HEK293 (cell line): Measurements from ENCODE around the gene NUFIP2.

ENCODE experiments used
- GLI4 ChIP-seq: fragments of 450-650 bp; formaldehyde crosslinking; IDR thresholded peaks from 2 replicates; pipeline ENCODE4 v1.5.1; 2016; ENCODE audit warnings: missing biosample characterization, missing genetic modification characterization
- HIC1 ChIP-seq: fragments of 450-650 bp; formaldehyde crosslinking; IDR thresholded peaks from 2 replicates; pipeline ENCODE4 v1.5.1; 2016; ENCODE audit warnings: missing biosample characterization, missing genetic modification characterization
- KLF1 ChIP-seq: fragments of 450-650 bp; formaldehyde crosslinking; IDR thresholded peaks from 2 replicates; pipeline ENCODE4 v1.5.1; 2016; ENCODE audit warnings: missing biosample characterization, missing genetic modification characterization
- KLF10 ChIP-seq: fragments of 450-650 bp; IDR thresholded peaks from 2 replicates; pipeline ENCODE4 v1.5.1; 2018; ENCODE audit warnings: missing biosample characterization, mild to moderate bottlenecking, missing genetic modification characterization
- KLF9 ChIP-seq: fragments of 450-650 bp; formaldehyde crosslinking; IDR thresholded peaks from 2 replicates; pipeline ENCODE4 v1.5.1; 2016; ENCODE audit warnings: missing biosample characterization, missing genetic modification characterization, low read depth
- PATZ1 ChIP-seq: fragments of 450-650 bp; formaldehyde crosslinking; IDR thresholded peaks from 2 replicates; pipeline ENCODE4 v1.5.1; 2016; ENCODE audit warnings: missing biosample characterization, missing genetic modification characterization
- SP2 ChIP-seq: fragments of 450-650 bp; formaldehyde crosslinking; IDR thresholded peaks from 2 replicates; pipeline ENCODE4 v1.5.1; 2016; ENCODE audit warnings: missing biosample characterization, missing genetic modification characterization
- ZBTB11 ChIP-seq: fragments of 450-650 bp; formaldehyde crosslinking; conservative IDR thresholded peaks from 2 replicates; pipeline ENCODE4 v1.5.1; 2016; ENCODE audit warnings: low read depth, missing biosample characterization, missing genetic modification characterization
- ZBTB48 ChIP-seq: fragments of 450-650 bp; formaldehyde crosslinking; IDR thresholded peaks from 2 replicates; pipeline ENCODE4 v1.5.1; 2016; ENCODE audit warnings: missing biosample characterization, missing genetic modification characterization
- ZBTB8A ChIP-seq: fragments of 450-650 bp; formaldehyde crosslinking; IDR thresholded peaks from 2 replicates; pipeline ENCODE4 v1.5.1; 2016; ENCODE audit warnings: missing biosample characterization, missing genetic modification characterization
- ZFP3 ChIP-seq: fragments of 450-650 bp; formaldehyde crosslinking; IDR thresholded peaks from 2 replicates; pipeline ENCODE4 v1.5.1; 2016; ENCODE audit warnings: low read depth, missing biosample characterization, missing genetic modification characterization
- ZIC2 ChIP-seq: fragments of 450-650 bp; formaldehyde crosslinking; IDR thresholded peaks from 2 replicates; pipeline ENCODE4 v1.5.1; 2016; ENCODE audit warnings: missing biosample characterization, missing genetic modification characterization
- ZNF133 ChIP-seq: fragments of 450-650 bp; formaldehyde crosslinking; IDR thresholded peaks from 2 replicates; pipeline ENCODE4 v1.5.1; 2016; ENCODE audit warnings: missing biosample characterization, missing genetic modification characterization
- ZNF138 ChIP-seq: fragments of 450-650 bp; formaldehyde crosslinking; IDR thresholded peaks from 2 replicates; pipeline ENCODE4 v1.5.1; 2016; ENCODE audit warnings: missing biosample characterization, missing genetic modification characterization, borderline replicate concordance
- ZNF174 ChIP-seq: fragments of 450-650 bp; formaldehyde crosslinking; IDR thresholded peaks from 2 replicates; pipeline ENCODE4 v1.5.0; 2017; ENCODE audit warnings: missing biosample characterization, mild to moderate bottlenecking, missing genetic modification characterization
- ZNF362 ChIP-seq: fragments of 450-650 bp; formaldehyde crosslinking; IDR thresholded peaks from 2 replicates; pipeline ENCODE4 v1.5.1; 2016; ENCODE audit warnings: missing biosample characterization, missing genetic modification characterization
- ZNF366 ChIP-seq: fragments of 450-650 bp; formaldehyde crosslinking; conservative IDR thresholded peaks from 2 replicates; pipeline ENCODE4 v1.5.1; 2016; ENCODE audit warnings: missing biosample characterization, missing genetic modification characterization
- ZNF416 ChIP-seq: fragments of 450-650 bp; formaldehyde crosslinking; IDR thresholded peaks from 2 replicates; pipeline ENCODE4 v1.5.1; 2016; ENCODE audit warnings: missing biosample characterization, missing genetic modification characterization
- ZNF449 ChIP-seq: fragments of 450-650 bp; formaldehyde crosslinking; IDR thresholded peaks from 2 replicates; pipeline ENCODE4 v1.5.1; 2017; ENCODE audit warnings: missing biosample characterization, mild to moderate bottlenecking, missing genetic modification characterization, moderate library complexity
- ZNF501 ChIP-seq: fragments of 450-650 bp; formaldehyde crosslinking; IDR thresholded peaks from 2 replicates; pipeline ENCODE4 v1.5.1; 2016; ENCODE audit warnings: missing biosample characterization, missing genetic modification characterization
- ZNF558 ChIP-seq: fragments of 450-650 bp; formaldehyde crosslinking; IDR thresholded peaks from 2 replicates; pipeline ENCODE4 v1.5.1; 2016; ENCODE audit warnings: missing biosample characterization, missing genetic modification characterization
- ZNF571 ChIP-seq: fragments of 450-650 bp; formaldehyde crosslinking; IDR thresholded peaks from 2 replicates; pipeline ENCODE4 v1.5.0; 2017; ENCODE audit warnings: missing biosample characterization, missing genetic modification characterization
- ZNF610 ChIP-seq: fragments of 450-650 bp; formaldehyde crosslinking; IDR thresholded peaks from 2 replicates; pipeline ENCODE4 v1.5.1; 2016; ENCODE audit warnings: missing biosample characterization, missing genetic modification characterization, borderline replicate concordance
- ZNF621 ChIP-seq: fragments of 450-650 bp; formaldehyde crosslinking; IDR thresholded peaks from 2 replicates; pipeline ENCODE4 v1.5.1; 2017; ENCODE audit warnings: missing biosample characterization, missing genetic modification characterization
- ZNF624 ChIP-seq: fragments of 450-650 bp; formaldehyde crosslinking; IDR thresholded peaks from 2 replicates; pipeline ENCODE4 v1.5.1; 2017; ENCODE audit warnings: missing biosample characterization, missing genetic modification characterization
- ZNF785 ChIP-seq: fragments of 450-650 bp; formaldehyde crosslinking; IDR thresholded peaks from 2 replicates; pipeline ENCODE4 v1.5.1; 2016; ENCODE audit warnings: missing biosample characterization, missing genetic modification characterization
- ZNF792 ChIP-seq: fragments of 450-650 bp; formaldehyde crosslinking; IDR thresholded peaks from 2 replicates; pipeline ENCODE4 v1.5.1; 2016; ENCODE audit warnings: missing biosample characterization, missing genetic modification characterization
- ZNF837 ChIP-seq: fragments of 450-650 bp; formaldehyde crosslinking; IDR thresholded peaks from 2 replicates; pipeline ENCODE4 v1.5.1; 2016; ENCODE audit warnings: missing biosample characterization, missing genetic modification characterization
- ZNF843 ChIP-seq: fragments of 450-650 bp; formaldehyde crosslinking; IDR thresholded peaks from 2 replicates; pipeline ENCODE4 v1.5.1; 2016; ENCODE audit warnings: missing biosample characterization, missing genetic modification characterization
- ZSCAN16 ChIP-seq: fragments of 450-650 bp; formaldehyde crosslinking; IDR thresholded peaks from 2 replicates; pipeline ENCODE4 v1.5.1; 2016; ENCODE audit warnings: missing biosample characterization, missing genetic modification characterization

The NUFIP2 gene

GRCh38 chr17:29293890-29294579 is at the start of gene NUFIP2 (continued):
- TF ChIP-seq HIC1 (0 out of 2 replicates have a peak, but pooled peaks have one; percentile 38), ZFP3 (tag by site-specific recombination) (0 out of 2 replicates have a peak, but pooled peaks have one; percentile 31), ZNF792 (peak; percentile 72; the same call in 1 of the 2 replicates), SP2 (tag by site-specific recombination) (peak; percentile 96), ZNF837 (tag by site-specific recombination) (peak; percentile 96), ZNF138 (no peak), ZSCAN16 (peak; percentile 69; the same call in 1 of the 2 replicates), ZNF621 (tag by site-specific recombination) (no peak), ZBTB48 (tag by site-specific recombination) (peak; percentile 63), ZNF571 (tag by site-specific recombination) (no peak), ZNF843 (tag by site-specific recombination) (peak; percentile 59), KLF10 (no peak), GLI4 (tag by site-specific recombination) (peak; percentile 97), ZNF785 (tag by site-specific recombination) (0 out of 2 replicates have a peak, but pooled peaks have one; percentile 43), ZBTB8A (tag by site-specific recombination) (peak; percentile 37), ZNF449 (tag by site-specific recombination) (peak; percentile 21), KLF9 (peak; percentile 72; the same call in 1 of the 2 replicates), ZNF416 (no peak), ZNF174 (tag by site-specific recombination) (no peak), ZNF362 (tag by site-specific recombination) (no peak), ZBTB11 (tag by site-specific recombination) (peak; percentile 72), ZIC2 (no peak), ZNF501 (tag by site-specific recombination) (peak; percentile 91), KLF1 (peak; percentile 54), ZNF366 (tag by site-specific recombination) (peak; percentile 98), ZNF558 (tag by site-specific recombination) (no peak), ZNF624 (tag by site-specific recombination) (peak; percentile 95), ZNF610 (tag by site-specific recombination) (0 out of 2 replicates have a peak, but pooled peaks have one; percentile 11), PATZ1 (peak; percentile 30), ZNF133 (tag by site-specific recombination) (0 out of 2 replicates have a peak, but pooled peaks have one; percentile 36)
